DOHH2 (cell line): ENCODE measurements around the gene ATP6V1E1.

Experiments
- CTCF ChIP-seq: fragments of 200-600 bp; sonication (generic); IDR thresholded peaks from one replicate; pipeline ENCODE4 v1.5.1; 2014; ENCODE audit warnings: antibody characterized with exemption, mild to moderate bottlenecking, low read depth, low read length; ENCODE audit not compliant: poor library complexity, severe bottlenecking
- EZH2phosphoT487 ChIP-seq: fragments of 200-600 bp; sonication (generic); IDR thresholded peaks from 2 replicates; pipeline ENCODE4 v1.6.1; 2017; ENCODE audit warnings: borderline replicate concordance, mild to moderate bottlenecking, antibody characterized with exemption, low read length, moderate library complexity, mixed read lengths

- TF ChIP-seq CTCF = no peak
- TF ChIP-seq EZH2phosphoT487 = no peak
Observed at GRCh38 chr22:17554814-17555213, 73.7 kb downstream of the ATP6V1E1 start.
